Activated naive CD4-positive, alpha-beta T cell treated with anti-CD3 and anti-CD28 coated beads, Interleukin-2, amount 10 ng/mL, durations not matched to agents 7 days and 5 days (primary cell): ENCODE measurements around the gene GSN.

Experiments
- CTCF ChIA-PET: fragments of 350-600 bp; sonication (Branson Sonifier 250); formaldehyde crosslinking; loops from one replicate; lab custom pipeline; 2021; ENCODE audit warnings: antibody characterized with exemption; lab: Charles Lee
- DNase-seq: peaks from one replicate; pipeline ENCODE4 v3.0.0-alpha.2; 2020
- H3K27ac Mint-ChIP-seq: one replicate; pipeline ENCODE4 v1.8.0; 2021; ENCODE audit warnings: mild to moderate bottlenecking, moderate library complexity, mixed read lengths
- H3K27me3 Mint-ChIP-seq: one replicate; pipeline ENCODE4 v1.8.0; 2021; ENCODE audit warnings: mild to moderate bottlenecking, mixed read lengths
- H3K36me3 Mint-ChIP-seq: one replicate; pipeline ENCODE4 v1.8.0; 2021; ENCODE audit warnings: mixed read lengths
- H3K4me1 Mint-ChIP-seq: one replicate; pipeline ENCODE4 v1.8.0; 2021; ENCODE audit warnings: mixed read lengths
- H3K4me3 Mint-ChIP-seq: one replicate; pipeline ENCODE4 v1.8.0; 2021; ENCODE audit warnings: mild to moderate bottlenecking, moderate library complexity, mixed read lengths
- H3K9me3 Mint-ChIP-seq: one replicate; pipeline ENCODE4 v1.8.0; 2021; ENCODE audit warnings: mixed read lengths

Gene GSN

DNA sequence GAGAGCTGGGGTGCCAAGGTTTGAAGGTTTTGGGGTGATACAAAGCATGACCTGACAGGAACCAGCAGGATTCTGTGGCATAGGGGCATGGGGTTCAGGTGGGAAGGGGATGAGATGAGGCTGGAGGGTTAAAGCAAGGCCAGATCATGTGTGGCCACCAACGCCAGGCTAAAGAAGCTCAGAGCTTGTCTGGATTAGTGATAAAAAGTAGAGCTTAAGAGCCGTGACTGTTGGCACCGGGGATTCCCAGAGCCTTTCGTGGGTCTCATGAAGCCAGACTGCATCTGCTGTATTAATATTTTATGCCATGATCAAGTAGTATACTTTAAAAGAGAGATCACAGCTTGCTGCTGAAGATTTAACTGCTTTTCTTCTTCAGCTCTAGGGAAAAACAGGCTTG lies 8.5 kb upstream of the GSN start:
- Mint-ChIP-seq H3K9me3 (no peaks in the 10 kb centered on the region), H3K36me3 (no peaks in the 10 kb centered on the region), H3K27me3 (peaks cover 31% of the 10 kb centered on the region), H3K27ac (no peak overlapping the region), H3K4me1 (no peaks in the 10 kb centered on the region), H3K4me3 (no peak overlapping the region)
- DNase-seq = no peak
- CTCF ChIA-PET = interaction anchor here (1.7 kb wide), 1 partner anchor 46 kb away, joined by 6 read pairs; no protein-coding TSS in a partner anchor

GRCh38 chr9:121259935-121260334 lies 8.0 kb upstream of the GSN start:
- Mint-ChIP-seq H3K27ac (no peak overlapping the region), H3K4me3 (no peak overlapping the region), H3K4me1 (no peaks in the 10 kb centered on the region), H3K9me3 (no peaks in the 10 kb centered on the region), H3K27me3 (peaks cover 34% of the 10 kb centered on the region), H3K36me3 (no peaks in the 10 kb centered on the region)
- DNase-seq = no peak
- CTCF ChIA-PET = interaction anchor here (1.7 kb wide), 1 partner anchor 46 kb away, joined by 6 read pairs; no protein-coding TSS in a partner anchor

- CTCF ChIA-PET = interaction anchor here (0.9 to 1.7 kb wide), 2 partner anchors 47 to 115 kb away, joined by 3 to 6 read pairs; no protein-coding TSS in a partner anchor
- Mint-ChIP-seq H3K27ac (no peak overlapping the region), H3K4me3 (no peak overlapping the region), H3K36me3 (no peaks in the 10 kb centered on the region), H3K9me3 (no peaks in the 10 kb centered on the region), H3K4me1 (no peaks in the 10 kb centered on the region), H3K27me3 (peaks cover 34% of the 10 kb centered on the region)
- no peak for DNase-seq
Measured at GRCh38 chr9:121260457-121261106, 7.4 kb upstream of the GSN start.

DNA sequence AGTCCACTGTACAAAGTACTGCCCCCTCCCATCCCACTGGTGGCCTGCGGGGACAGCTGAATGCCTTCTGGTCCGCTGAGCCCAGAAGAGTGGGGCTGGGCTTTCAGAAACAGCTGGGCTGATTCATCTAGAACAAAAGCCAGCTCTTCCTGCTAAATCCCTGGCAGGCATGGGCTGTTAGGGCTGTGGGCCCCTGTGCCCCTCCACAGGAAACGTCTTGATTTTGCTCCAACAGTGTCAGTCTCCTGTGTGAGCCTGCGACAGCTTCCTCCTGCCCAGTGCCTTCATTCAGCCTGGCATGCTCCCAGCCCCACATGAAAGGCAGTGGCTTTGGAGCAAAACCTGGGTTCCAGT lies 6.9 kb upstream of the GSN start:
- Mint-ChIP-seq H3K9me3 (no peaks in the 10 kb centered on the region), H3K27me3 (peaks cover 34% of the 10 kb centered on the region), H3K4me1 (no peaks in the 10 kb centered on the region), H3K4me3 (no peak overlapping the region), H3K36me3 (no peaks in the 10 kb centered on the region), H3K27ac (no peak overlapping the region)
- DNase-seq = no peak
- CTCF ChIA-PET = interaction anchor here (0.9 kb wide), 1 partner anchor 115 kb away, joined by 3 read pairs; no protein-coding TSS in a partner anchor

GRCh38 chr9:121261755-121262154 lies 6.2 kb upstream of the GSN start:
- Mint-ChIP-seq H3K27me3 (peaks cover 40% of the 10 kb centered on the region), H3K4me1 (no peaks in the 10 kb centered on the region), H3K36me3 (no peaks in the 10 kb centered on the region), H3K9me3 (no peaks in the 10 kb centered on the region), H3K4me3 (no peak overlapping the region), H3K27ac (no peak overlapping the region)
- no peak for DNase-seq
- CTCF ChIA-PET = interaction anchor here (0.9 to 1.4 kb wide), 2 partner anchors 17 to 114 kb away, joined by 3 read pairs; no protein-coding TSS in a partner anchor

GRCh38 chr9:121262423-121262822 lies 5.5 kb upstream of the GSN start:
- Mint-ChIP-seq H3K4me1 (no peaks in the 10 kb centered on the region), H3K27ac (no peak overlapping the region), H3K27me3 (peaks cover 46% of the 10 kb centered on the region), H3K4me3 (no peak overlapping the region), H3K9me3 (no peaks in the 10 kb centered on the region), H3K36me3 (no peaks in the 10 kb centered on the region)
- CTCF ChIA-PET = interaction anchor here (0.7 to 1.4 kb wide), 2 partner anchors 16 to 49 kb away, joined by 3 read pairs; no protein-coding TSS in a partner anchor
- DNase-seq = no peak

DNA sequence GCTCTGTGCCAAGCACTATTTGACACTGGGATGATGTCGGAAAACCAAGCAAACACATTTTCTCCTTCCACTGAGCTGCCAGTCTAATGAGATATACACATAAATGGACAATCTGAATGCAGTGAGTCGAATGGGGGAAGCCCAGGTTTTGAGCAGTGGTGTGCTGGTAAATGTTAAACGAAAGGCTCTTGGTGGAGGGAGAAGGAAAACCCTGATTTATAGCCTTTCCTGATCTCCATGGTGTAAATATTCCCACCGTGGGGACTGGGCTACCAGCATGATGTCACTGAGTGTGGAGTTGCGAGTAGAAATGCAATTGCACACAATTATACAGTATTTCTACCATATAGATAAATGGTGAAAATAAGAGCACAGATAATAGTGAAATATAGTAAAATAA lies 5.0 kb upstream of the GSN start:
- Mint-ChIP-seq H3K9me3 (no peaks in the 10 kb centered on the region), H3K4me1 (peaks cover 3% of the 10 kb centered on the region), H3K27me3 (peaks cover 49% of the 10 kb centered on the region), H3K27ac (no peak overlapping the region), H3K4me3 (no peak overlapping the region), H3K36me3 (no peaks in the 10 kb centered on the region)
- no peak for DNase-seq
- CTCF ChIA-PET = interaction anchor here (0.7 to 1.4 kb wide), 2 partner anchors 16 to 50 kb away, joined by 3 read pairs; no protein-coding TSS in a partner anchor

- Mint-ChIP-seq H3K27me3 (peaks cover 53% of the 10 kb centered on the region), H3K27ac (no peak overlapping the region), H3K4me3 (no peak overlapping the region), H3K36me3 (no peaks in the 10 kb centered on the region), H3K4me1 (peaks cover 16% of the 10 kb centered on the region), H3K9me3 (no peaks in the 10 kb centered on the region)
- no peak for DNase-seq
- CTCF ChIA-PET = interaction anchor here (1.3 to 2.2 kb wide), 2 partner anchors 12 to 53 kb away, joined by 3 to 9 read pairs; no protein-coding TSS in a partner anchor
Measured at GRCh38 chr9:121266356-121266755, 1.6 kb upstream of the GSN start.

- H3K27ac Mint-ChIP-seq = no peak overlapping the region
- peaks cover 56% of the 10 kb centered on the region for H3K27me3 Mint-ChIP-seq
- H3K4me3 Mint-ChIP-seq = peak overlapping the region; percentile 65
- CTCF ChIA-PET = interaction anchor here (1.2 to 4.3 kb wide), 4 partner anchors 11 to 55 kb away, joined by 3 to 25 read pairs (median 4); no protein-coding TSS in a partner anchor
- H3K36me3 Mint-ChIP-seq = no peaks in the 10 kb centered on the region
- no peaks in the 10 kb centered on the region for H3K9me3 Mint-ChIP-seq
- H3K4me1 Mint-ChIP-seq = peaks cover 16% of the 10 kb centered on the region
- no peak for DNase-seq
Measured at GRCh38 chr9:121266906-121267650, 884 bp upstream of the GSN start.

DNA sequence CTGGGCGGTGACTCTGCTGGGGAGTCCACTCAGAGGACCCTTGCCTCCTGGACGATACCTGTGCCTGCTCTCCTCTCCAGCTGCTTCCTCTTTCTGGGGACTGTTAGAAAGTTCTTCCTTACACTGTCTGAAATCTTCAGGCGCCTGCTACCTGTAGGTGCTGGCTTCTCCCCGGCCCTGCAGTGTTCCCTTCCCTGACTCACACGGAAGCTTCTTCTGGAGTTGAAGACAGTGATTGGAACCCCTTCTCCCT lies 562 bp downstream of the GSN start:
- no peak for DNase-seq
- CTCF ChIA-PET = interaction anchor here (0.8 to 4.3 kb wide), 5 partner anchors 10 to 55 kb away, joined by 3 to 25 read pairs (median 4); no protein-coding TSS in a partner anchor
- Mint-ChIP-seq H3K4me1 (peaks cover 16% of the 10 kb centered on the region), H3K36me3 (no peaks in the 10 kb centered on the region), H3K27me3 (peaks cover 63% of the 10 kb centered on the region), H3K27ac (no peak overlapping the region), H3K9me3 (no peaks in the 10 kb centered on the region), H3K4me3 (peak overlapping the region; percentile 69)

DNA sequence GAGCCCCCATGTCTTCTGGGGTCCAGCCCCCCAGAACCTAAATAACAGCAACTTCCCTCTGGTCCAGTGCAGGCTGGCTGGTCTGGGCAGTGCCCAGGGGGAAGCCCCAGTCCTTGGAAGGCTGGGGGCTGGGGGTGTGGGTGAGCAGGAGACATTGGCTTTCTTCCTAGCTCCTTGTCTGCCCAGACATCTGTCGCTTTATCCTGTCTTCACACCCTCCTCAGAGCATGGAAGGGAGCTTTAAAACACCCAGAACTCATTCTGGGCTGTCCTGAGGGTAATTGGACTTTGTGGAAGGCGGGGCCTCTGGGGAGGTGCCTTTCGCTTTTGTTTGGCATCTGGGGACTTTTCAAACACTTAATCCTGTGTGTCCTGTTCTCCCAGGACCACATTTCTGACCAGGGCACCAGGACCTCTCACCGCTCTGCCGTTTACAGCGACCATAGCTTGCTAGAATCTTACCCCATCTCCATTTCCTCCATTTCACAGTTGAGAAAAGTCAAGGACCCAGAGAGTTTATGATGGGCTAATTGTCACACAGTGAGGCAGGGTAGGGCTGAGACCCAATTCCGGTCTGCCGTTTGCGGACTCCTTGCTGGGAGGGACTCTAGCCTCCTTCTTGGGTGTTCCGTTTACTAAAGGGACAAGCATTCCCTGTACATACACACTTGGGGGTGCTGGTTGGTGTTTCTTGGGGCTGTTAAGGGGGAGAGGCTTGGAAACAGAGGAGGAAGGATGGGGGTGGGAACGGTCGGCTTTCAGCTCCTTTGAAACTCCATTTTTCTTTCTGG lies 1.1 kb downstream of the GSN start:
- H3K4me1 Mint-ChIP-seq = peaks cover 16% of the 10 kb centered on the region
- no peaks in the 10 kb centered on the region for H3K36me3 Mint-ChIP-seq
- peak overlapping the region; percentile 69 for H3K4me3 Mint-ChIP-seq
- peaks cover 63% of the 10 kb centered on the region for H3K27me3 Mint-ChIP-seq
- H3K27ac Mint-ChIP-seq = no peak overlapping the region
- CTCF ChIA-PET = interaction anchor here (0.8 to 4.3 kb wide), 5 partner anchors 9 to 56 kb away, joined by 3 to 25 read pairs (median 4); no protein-coding TSS in a partner anchor
- H3K9me3 Mint-ChIP-seq = no peaks in the 10 kb centered on the region
- no peak for DNase-seq

DNA sequence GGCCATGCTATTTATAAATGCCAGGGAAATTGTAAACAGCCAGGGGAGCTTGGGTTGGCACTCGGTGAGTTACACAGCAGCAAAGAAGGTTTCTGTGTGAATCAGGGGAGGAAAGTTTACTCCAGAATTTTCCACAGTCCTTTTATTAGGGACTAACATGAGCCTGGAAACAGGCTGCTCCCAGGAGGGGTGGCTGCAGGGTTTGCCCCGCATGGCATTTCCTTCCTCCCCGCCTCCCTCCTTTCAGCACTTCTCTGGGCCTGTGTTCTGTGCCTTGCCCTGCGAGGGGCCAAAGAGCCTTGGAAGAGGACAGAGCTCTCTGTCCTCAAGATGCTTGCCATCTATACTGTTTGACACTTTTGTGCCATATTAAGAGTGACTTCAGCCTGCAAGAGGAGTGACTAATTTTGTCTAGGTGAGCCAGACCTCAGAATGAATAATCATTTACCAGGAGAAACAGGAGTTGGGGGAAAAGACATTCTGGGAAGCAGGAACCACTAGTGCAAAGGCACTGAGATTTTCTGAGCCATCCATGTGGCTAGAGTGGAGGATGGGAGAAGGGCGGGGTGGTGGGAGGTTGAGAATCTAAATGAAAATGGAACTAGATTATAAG lies 1.8 kb downstream of the GSN start:
- CTCF ChIA-PET = interaction anchor here (2.4 to 4.3 kb wide), 2 partner anchors 8 to 46 kb away, joined by 7 to 25 read pairs; no protein-coding TSS in a partner anchor
- Mint-ChIP-seq H3K4me1 (peaks cover 16% of the 10 kb centered on the region), H3K4me3 (no peak overlapping the region), H3K36me3 (no peaks in the 10 kb centered on the region), H3K27me3 (peaks cover 58% of the 10 kb centered on the region), H3K9me3 (no peaks in the 10 kb centered on the region), H3K27ac (no peak overlapping the region)
- DNase-seq = no peak
